ENCODE measurements around the gene C14orf180.
"Not testable (repeated sequence)": the region's sequence is repeated elsewhere in the genome, so short reads cannot be mapped to it uniquely, and the experiment has no call there.

The C14orf180 gene

GRCh38 chr14:104636131-104636530, 56.6 kb downstream of the C14orf180 start:
- no peak for DNase-seq
- in situ Hi-C loops (cut with MboI; ENCODE audit: low pct_unique_long_range_greater_than_20kb, low sequenced_read_pairs), result no loop called here

GRCh38 chr14:104636846-104637545, 57.4 kb downstream of the C14orf180 start:
- in situ Hi-C loops (cut with MboI; ENCODE audit: low pct_unique_long_range_greater_than_20kb, low sequenced_read_pairs); DNase-seq: not testable (repeated sequence)

GRCh38 chr14:104637546-104638003, 58.0 kb downstream of the C14orf180 start:
- no peak for DNase-seq
- in situ Hi-C loops (cut with MboI; ENCODE audit: low pct_unique_long_range_greater_than_20kb, low sequenced_read_pairs), result no loop called here

GRCh38 chr14:104638190-104638589, 58.6 kb downstream of the C14orf180 start:
- in situ Hi-C loops (cut with MboI; ENCODE audit: low pct_unique_long_range_greater_than_20kb, low sequenced_read_pairs), result no loop called here
- DNase-seq, result no peak

- no peak for DNase-seq
- in situ Hi-C loops (cut with MboI; ENCODE audit: low pct_unique_long_range_greater_than_20kb, low sequenced_read_pairs), result no loop called here
Measured at GRCh38 chr14:104638927-104639450, 59.4 kb downstream of the C14orf180 start.

- in situ Hi-C loops (cut with MboI; ENCODE audit: low pct_unique_long_range_greater_than_20kb, low sequenced_read_pairs), result no loop called here
- no peak for DNase-seq
Measured at GRCh38 chr14:104639471-104639870, 59.9 kb downstream of the C14orf180 start.

All from KBM-7 (cell line).